Astrocyte (in vitro differentiated cells and primary cell): ENCODE results near the gene HPSE2. TPM values are rescaled to one million over a fixed set of nuclear protein-coding genes. Genes with fewer than 3 reads are reported as not detected.

Source experiments
- DNase-seq: peaks from one replicate; pipeline ENCODE4 v3.0.0-alpha.2; 2010; ENCODE audit warnings: low read depth
- FAIRE-seq: peaks from 2 replicates; lab custom pipeline; 2011; peaks lifted over from hg19 to GRCh38; lab: Jason Lieb, UNC
- H2AFZ ChIP-seq: 2 replicates; pipeline ENCODE4 v1.6.0; 2012; ENCODE audit warnings: low read depth, low read length, inconsistent platforms
- H3K27ac ChIP-seq: 2 replicates; pipeline ENCODE4 v1.5.1; 2011; ENCODE audit warnings: low read depth, low read length, inconsistent platforms
- H3K27me3 ChIP-seq: 2 replicates; pipeline ENCODE4 v1.6.0; 2011; ENCODE audit warnings: low read length, inconsistent platforms; ENCODE audit not compliant: insufficient read depth
- H3K36me3 ChIP-seq: 2 replicates; pipeline ENCODE4 v1.5.1; 2011; ENCODE audit warnings: low read length, inconsistent platforms; ENCODE audit not compliant: insufficient read depth
- H3K4me1 ChIP-seq: 2 replicates; pipeline ENCODE4 v1.5.1; 2011; ENCODE audit warnings: low read length, inconsistent platforms; ENCODE audit not compliant: insufficient read depth
- H3K4me2 ChIP-seq: 2 replicates; pipeline ENCODE4 v1.6.0; 2012; ENCODE audit warnings: low read length, inconsistent platforms
- H3K4me3 ChIP-seq: 2 replicates; pipeline ENCODE4 v1.5.1; 2011; ENCODE audit warnings: low read depth, mild to moderate bottlenecking, low read length, inconsistent platforms; ENCODE audit not compliant: insufficient read depth
- H3K79me2 ChIP-seq: 2 replicates; pipeline ENCODE4 v1.6.0; 2012; ENCODE audit warnings: mild to moderate bottlenecking, low read length, inconsistent platforms; ENCODE audit not compliant: insufficient read depth
- H3K9ac ChIP-seq: 2 replicates; pipeline ENCODE4 v1.6.0; 2012; ENCODE audit warnings: mild to moderate bottlenecking, low read length, inconsistent platforms
- H3K9me3 ChIP-seq: 2 replicates; pipeline ENCODE4 v1.5.1; 2012; ENCODE audit warnings: low read depth, mild to moderate bottlenecking, low read length, inconsistent platforms; ENCODE audit not compliant: insufficient read depth
- H4K20me1 ChIP-seq: 2 replicates; pipeline ENCODE4 v1.6.0; 2012; ENCODE audit warnings: low read length, inconsistent platforms; ENCODE audit not compliant: insufficient read depth
- H3K27ac Mint-ChIP-seq: one replicate; pipeline ENCODE4 v1.8.0; 2021; ENCODE audit warnings: mild to moderate bottlenecking, mixed read lengths; ENCODE audit not compliant: unreplicated experiment
- H3K27me3 Mint-ChIP-seq: one replicate; pipeline ENCODE4 v1.8.0; 2021; ENCODE audit warnings: low read depth, mixed read lengths; ENCODE audit not compliant: unreplicated experiment
- H3K36me3 Mint-ChIP-seq: one replicate; pipeline ENCODE4 v1.8.0; 2021; ENCODE audit warnings: low read depth, mixed read lengths; ENCODE audit not compliant: unreplicated experiment
- H3K4me1 Mint-ChIP-seq: one replicate; pipeline ENCODE4 v1.8.0; 2021; ENCODE audit warnings: low read depth, mixed read lengths; ENCODE audit not compliant: unreplicated experiment
- H3K4me3 Mint-ChIP-seq: one replicate; pipeline ENCODE4 v1.8.0; 2021; ENCODE audit warnings: mild to moderate bottlenecking, moderate library complexity, mixed read lengths; ENCODE audit not compliant: unreplicated experiment
- H3K9me3 Mint-ChIP-seq: one replicate; pipeline ENCODE4 v1.8.0; 2021; ENCODE audit warnings: mild to moderate bottlenecking, mixed read lengths; ENCODE audit not compliant: unreplicated experiment
- CTCF ChIP-seq: IDR thresholded peaks from 2 replicates; pipeline ENCODE4 v1.5.1; 2011; ENCODE audit warnings: low read depth, mild to moderate bottlenecking, inconsistent platforms, low read length, moderate library complexity; ENCODE audit not compliant: insufficient read depth
- EZH2 ChIP-seq: IDR thresholded peaks from 2 replicates; pipeline ENCODE4 v1.6.1; 2012; ENCODE audit warnings: mild to moderate bottlenecking, low read length, inconsistent platforms; ENCODE audit not compliant: insufficient read depth
- total RNA-seq: library from RNA; stranded (reverse); gene quantifications from 2 replicates; pipeline ENCODE4 v1.2.1, GENCODE V29; 2021

Gene HPSE2
- total RNA-seq, 1 donor from 2014 or later, result 0.14 TPM

GRCh38 chr10:98620503-98620902 is 615.1 kb downstream of the HPSE2 start:
- no peaks in the 10 kb centered on the region for H3K79me2 ChIP-seq
- H3K27me3 Mint-ChIP-seq, result no peaks in the 10 kb centered on the region
- FAIRE-seq (no peak), DNase-seq (no peak)
- no peaks in the 10 kb centered on the region for H3K36me3 Mint-ChIP-seq
- no peaks in the 10 kb centered on the region for H4K20me1 ChIP-seq
- peaks cover 15% of the 10 kb centered on the region for H3K4me1 Mint-ChIP-seq
- no peak overlapping the region for H3K4me3 ChIP-seq
- H3K27ac ChIP-seq, result no peak overlapping the region
- no peak for TF ChIP-seq CTCF
- no peak for TF ChIP-seq EZH2
- no peaks in the 10 kb centered on the region for H3K36me3 ChIP-seq
- H2AFZ ChIP-seq, result no peak overlapping the region
- no peak overlapping the region for H3K4me3 Mint-ChIP-seq
- H3K9ac ChIP-seq, result no peak overlapping the region
- no peaks in the 10 kb centered on the region for H3K9me3 Mint-ChIP-seq
- H3K27ac Mint-ChIP-seq, result no peak overlapping the region
- H3K9me3 ChIP-seq, result no peaks in the 10 kb centered on the region
- no peaks in the 10 kb centered on the region for H3K4me1 ChIP-seq
- H3K27me3 ChIP-seq, result no peaks in the 10 kb centered on the region
- H3K4me2 ChIP-seq, result no peak overlapping the region

GRCh38 chr10:98619446-98619845 is 616.2 kb downstream of the HPSE2 start:
- Histone ChIP-seq H2AFZ (no peak overlapping the region), H3K27ac (no peak overlapping the region), H3K4me1 (no peaks in the 10 kb centered on the region), H3K27me3 (no peaks in the 10 kb centered on the region), H3K36me3 (no peaks in the 10 kb centered on the region), H4K20me1 (no peaks in the 10 kb centered on the region), H3K9me3 (no peaks in the 10 kb centered on the region), H3K9ac (no peak overlapping the region), H3K4me3 (no peak overlapping the region), H3K79me2 (no peaks in the 10 kb centered on the region), H3K4me2 (no peak overlapping the region)
- no peaks in the 10 kb centered on the region for H3K9me3 Mint-ChIP-seq
- no peak overlapping the region for H3K4me3 Mint-ChIP-seq
- FAIRE-seq (no peak), DNase-seq (no peak)
- no peaks in the 10 kb centered on the region for H3K36me3 Mint-ChIP-seq
- H3K27ac Mint-ChIP-seq, result no peak overlapping the region
- TF ChIP-seq EZH2, result no peak
- no peak for TF ChIP-seq CTCF
- H3K4me1 Mint-ChIP-seq, result peaks cover 15% of the 10 kb centered on the region
- H3K27me3 Mint-ChIP-seq, result no peaks in the 10 kb centered on the region

GRCh38 chr10:98617906-98618520 is 617.6 kb downstream of the HPSE2 start:
- DNase-seq, result no peak
- H3K9me3 Mint-ChIP-seq, result no peaks in the 10 kb centered on the region

More at GRCh38 chr10:98617906-98618520, 617.6 kb downstream of the HPSE2 start:
- no peak overlapping the region for H3K9ac ChIP-seq
- H3K9me3 ChIP-seq, result no peaks in the 10 kb centered on the region
- no peak overlapping the region for H3K27ac ChIP-seq
- no peak overlapping the region for H2AFZ ChIP-seq
- no peak overlapping the region for H3K27ac Mint-ChIP-seq
- TF ChIP-seq CTCF (no peak), EZH2 (no peak)
- no peaks in the 10 kb centered on the region for H3K79me2 ChIP-seq
- no peak overlapping the region for H3K4me3 Mint-ChIP-seq
- peaks cover 15% of the 10 kb centered on the region for H3K4me1 Mint-ChIP-seq
- no peak overlapping the region for H3K4me3 ChIP-seq
- no peaks in the 10 kb centered on the region for H3K4me1 ChIP-seq
- no peak overlapping the region for H3K4me2 ChIP-seq
- no peaks in the 10 kb centered on the region for H3K27me3 Mint-ChIP-seq
- no peaks in the 10 kb centered on the region for H3K36me3 ChIP-seq
- no peaks in the 10 kb centered on the region for H3K27me3 ChIP-seq
- no peaks in the 10 kb centered on the region for H3K36me3 Mint-ChIP-seq
- no peak for FAIRE-seq
- no peaks in the 10 kb centered on the region for H4K20me1 ChIP-seq
